Activated CD4-positive, alpha-beta T cell treated with anti-CD3 and anti-CD28 coated beads, Interleukin-2, amount 10 ng/mL, durations not matched to agents 7 days and 5 days (primary cell): ENCODE measurements around the gene HOXD1. TPM values are rescaled to one million over a fixed set of nuclear protein-coding genes. Genes with fewer than 3 reads are reported as not detected.

ENCODE experiments used
- CTCF ChIA-PET: fragments of 350-600 bp; sonication (Branson Sonifier 250); formaldehyde crosslinking; loops from one replicate; lab custom pipeline; 2021; ENCODE audit warnings: antibody characterized with exemption; lab: Charles Lee
- POLR2A ChIA-PET: fragments of 350-600 bp; sonication (Branson Sonifier 250); formaldehyde crosslinking; loops from one replicate; lab custom pipeline; 2021; ENCODE audit warnings: antibody characterized with exemption; lab: Charles Lee
- DNase-seq: peaks from one replicate; pipeline ENCODE4 v3.0.0-alpha.2; 2020
- H3K27ac Mint-ChIP-seq: one replicate; pipeline ENCODE4 v1.8.0; 2021; ENCODE audit warnings: mild to moderate bottlenecking, moderate library complexity, mixed read lengths
- H3K27me3 Mint-ChIP-seq: one replicate; pipeline ENCODE4 v1.8.0; 2021; ENCODE audit warnings: mixed read lengths
- H3K36me3 Mint-ChIP-seq: one replicate; pipeline ENCODE4 v1.8.0; 2021; ENCODE audit warnings: low read depth, mixed read lengths
- H3K4me1 Mint-ChIP-seq: one replicate; pipeline ENCODE4 v1.8.0; 2021; ENCODE audit warnings: mixed read lengths
- H3K4me3 Mint-ChIP-seq: one replicate; pipeline ENCODE4 v1.8.0; 2021; ENCODE audit warnings: mild to moderate bottlenecking, moderate library complexity, mixed read lengths
- H3K9me3 Mint-ChIP-seq: one replicate; pipeline ENCODE4 v1.8.0; 2021; ENCODE audit warnings: mixed read lengths
- total RNA-seq, 2 experiments: library from RNA; stranded (reverse); gene quantifications; one replicate each; pipeline ENCODE4 v1.2.3, GENCODE V29; 2021

The HOXD1 gene
- total RNA-seq, 2 experiments from 2014 or later = not detected

DNA sequence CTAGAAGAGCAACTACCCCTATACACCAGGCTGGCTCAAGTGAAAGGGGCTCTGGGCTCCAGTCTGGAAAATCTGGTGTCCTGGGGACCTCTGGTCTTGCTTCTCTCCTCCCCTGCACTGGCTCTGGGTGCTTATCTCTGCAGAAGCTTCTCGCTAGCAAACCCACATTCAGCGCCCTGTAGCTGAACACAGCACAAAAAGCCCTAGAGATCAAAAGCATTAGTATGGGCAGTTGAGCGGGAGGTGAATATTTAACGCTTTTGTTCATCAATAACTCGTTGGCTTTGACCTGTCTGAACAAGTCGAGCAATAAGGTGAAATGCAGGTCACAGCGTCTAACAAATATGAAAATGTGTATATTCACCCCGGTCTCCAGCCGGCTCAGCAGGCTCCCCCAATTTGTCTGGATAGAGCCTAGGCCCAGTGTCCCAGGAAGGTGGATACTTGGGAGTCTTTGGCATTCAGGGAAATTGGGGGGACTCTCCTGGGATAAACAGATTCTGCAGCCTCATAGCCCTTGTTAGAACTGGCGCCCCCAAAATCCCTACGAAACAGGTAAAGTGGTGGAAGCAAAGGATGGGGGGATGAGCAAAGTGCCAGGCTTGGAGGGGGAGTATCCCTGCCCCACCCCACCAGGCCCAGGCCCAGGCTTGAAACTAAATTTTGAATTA, 39.6 kb upstream of the HOXD1 start:
- Mint-ChIP-seq H3K36me3 (no peaks in the 10 kb centered on the region), H3K4me3 (no peak overlapping the region), H3K4me1 (no peaks in the 10 kb centered on the region), H3K9me3 (peaks cover 3% of the 10 kb centered on the region), H3K27ac (no peak overlapping the region), H3K27me3 (peaks cover 92% of the 10 kb centered on the region)
- no peak for DNase-seq
- ChIA-PET POLR2A (no interaction called here), CTCF (interaction anchor here (0.7 kb wide), 1 partner anchor 10 kb away, joined by 3 read pairs; no protein-coding TSS in a partner anchor)

GRCh38 chr2:176149481-176149938, 39.0 kb upstream of the HOXD1 start:
- Mint-ChIP-seq H3K9me3 (peaks cover 3% of the 10 kb centered on the region), H3K4me3 (no peak overlapping the region), H3K27me3 (peaks cover 93% of the 10 kb centered on the region), H3K36me3 (no peaks in the 10 kb centered on the region), H3K27ac (no peak overlapping the region), H3K4me1 (no peaks in the 10 kb centered on the region)
- POLR2A ChIA-PET = no interaction called here
- CTCF ChIA-PET = no interaction called here
- DNase-seq = no peak

- Mint-ChIP-seq H3K27ac (no peak overlapping the region), H3K4me1 (no peaks in the 10 kb centered on the region), H3K36me3 (no peaks in the 10 kb centered on the region), H3K4me3 (no peak overlapping the region), H3K27me3 (peaks cover 93% of the 10 kb centered on the region), H3K9me3 (peaks cover 3% of the 10 kb centered on the region)
- no peak for DNase-seq
- ChIA-PET CTCF (interaction anchor here (0.7 to 1.4 kb wide), 6 partner anchors 9 to 1266 kb away, joined by 3 to 8 read pairs (median 4); no protein-coding TSS in a partner anchor), POLR2A (no interaction called here)
Measured at GRCh38 chr2:176149939-176150583, 38.4 kb upstream of the HOXD1 start.

GRCh38 chr2:176150584-176151441, 37.7 kb upstream of the HOXD1 start:
- no peak overlapping the region for H3K4me3 Mint-ChIP-seq
- DNase-seq = no peak
- ChIA-PET CTCF (interaction anchor here (0.7 to 1.4 kb wide), 6 partner anchors 8 to 1266 kb away, joined by 3 to 8 read pairs (median 4); no protein-coding TSS in a partner anchor), POLR2A (no interaction called here)
- H3K27ac Mint-ChIP-seq = no peak overlapping the region
- no peaks in the 10 kb centered on the region for H3K36me3 Mint-ChIP-seq
- H3K27me3 Mint-ChIP-seq = peaks cover 93% of the 10 kb centered on the region
- peaks cover 3% of the 10 kb centered on the region for H3K9me3 Mint-ChIP-seq
- no peaks in the 10 kb centered on the region for H3K4me1 Mint-ChIP-seq

- Mint-ChIP-seq H3K4me1 (no peaks in the 10 kb centered on the region), H3K27ac (no peak within 1 kb of the TSS), H3K27me3 (peaks cover 94% of the 10 kb centered on the region), H3K4me3 (no peak within 1 kb of the TSS), H3K36me3 (no peaks in the 10 kb centered on the region), H3K9me3 (peaks cover 3% of the 10 kb centered on the region)
- ChIA-PET POLR2A (no interaction called here), CTCF (interaction anchor here (1.3 to 1.4 kb wide), 4 partner anchors 10 to 15 kb away, joined by 3 to 8 read pairs (median 4); no protein-coding TSS in a partner anchor)
- DNase-seq = no peak
Measured at GRCh38 chr2:176151442-176152287, 36.8 kb upstream of the HOXD1 start, which contains the start of gene HOXD4. TSS of gene HOXD4 (plus strand) at chr2:176151550. CDS start at chr2:176151634, 84 bp downstream.

DNA sequence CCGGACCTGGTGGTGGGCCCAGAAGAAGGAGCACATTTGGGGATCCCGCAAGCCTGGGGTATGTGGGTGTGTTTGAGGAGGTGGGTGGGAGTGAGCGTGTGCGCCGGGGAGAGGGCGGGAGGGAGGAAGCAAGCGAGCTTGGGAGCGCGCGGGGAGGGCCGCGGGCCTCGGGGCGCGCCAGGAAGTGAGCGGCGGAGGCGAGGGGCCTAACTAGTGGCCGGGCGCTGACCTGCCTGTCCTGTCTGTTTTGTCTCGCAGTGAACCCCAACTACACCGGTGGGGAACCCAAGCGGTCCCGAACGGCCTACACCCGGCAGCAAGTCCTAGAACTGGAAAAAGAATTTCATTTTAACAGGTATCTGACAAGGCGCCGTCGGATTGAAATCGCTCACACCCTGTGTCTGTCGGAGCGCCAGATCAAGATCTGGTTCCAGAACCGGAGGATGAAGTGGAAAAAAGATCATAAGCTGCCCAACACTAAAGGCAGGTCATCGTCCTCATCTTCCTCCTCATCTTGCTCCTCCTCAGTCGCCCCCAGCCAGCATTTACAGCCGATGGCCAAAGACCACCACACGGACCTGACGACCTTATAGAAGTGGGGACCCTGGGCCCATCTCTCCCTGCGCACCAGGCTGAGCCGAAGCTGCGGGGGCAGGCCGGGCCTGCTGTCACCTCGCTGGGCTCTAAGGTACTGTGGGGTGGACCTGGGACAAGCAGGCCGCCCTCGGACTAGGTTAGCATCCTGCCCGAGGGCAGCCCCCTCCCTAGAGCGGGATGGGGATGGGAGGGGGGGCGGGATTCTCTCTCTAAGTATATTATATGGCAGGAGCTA, 35.9 kb upstream of the HOXD1 start:
- CTCF ChIA-PET = interaction anchor here (1.3 kb wide), 1 partner anchor 15 kb away, joined by 3 read pairs; no protein-coding TSS in a partner anchor
- no peak overlapping the region for H3K4me3 Mint-ChIP-seq
- no peak for DNase-seq
- peaks cover 2% of the 10 kb centered on the region for H3K36me3 Mint-ChIP-seq
- POLR2A ChIA-PET = no interaction called here
- peaks cover 3% of the 10 kb centered on the region for H3K9me3 Mint-ChIP-seq
- peaks cover 90% of the 10 kb centered on the region for H3K27me3 Mint-ChIP-seq
- H3K4me1 Mint-ChIP-seq = peaks cover 3% of the 10 kb centered on the region
- no peak overlapping the region for H3K27ac Mint-ChIP-seq

GRCh38 chr2:176154576-176155252, 33.8 kb upstream of the HOXD1 start:
- Mint-ChIP-seq H3K4me3 (no peak overlapping the region), H3K27me3 (peaks cover 88% of the 10 kb centered on the region), H3K27ac (no peak overlapping the region), H3K9me3 (peaks cover 3% of the 10 kb centered on the region), H3K4me1 (peaks cover 6% of the 10 kb centered on the region), H3K36me3 (peaks cover 2% of the 10 kb centered on the region)
- no peak for DNase-seq
- ChIA-PET POLR2A (no interaction called here), CTCF (interaction anchor here (0.7 to 2.2 kb wide), 2 partner anchors 14 to 22 kb away, joined by 3 to 11 read pairs; no protein-coding TSS in a partner anchor)

DNA sequence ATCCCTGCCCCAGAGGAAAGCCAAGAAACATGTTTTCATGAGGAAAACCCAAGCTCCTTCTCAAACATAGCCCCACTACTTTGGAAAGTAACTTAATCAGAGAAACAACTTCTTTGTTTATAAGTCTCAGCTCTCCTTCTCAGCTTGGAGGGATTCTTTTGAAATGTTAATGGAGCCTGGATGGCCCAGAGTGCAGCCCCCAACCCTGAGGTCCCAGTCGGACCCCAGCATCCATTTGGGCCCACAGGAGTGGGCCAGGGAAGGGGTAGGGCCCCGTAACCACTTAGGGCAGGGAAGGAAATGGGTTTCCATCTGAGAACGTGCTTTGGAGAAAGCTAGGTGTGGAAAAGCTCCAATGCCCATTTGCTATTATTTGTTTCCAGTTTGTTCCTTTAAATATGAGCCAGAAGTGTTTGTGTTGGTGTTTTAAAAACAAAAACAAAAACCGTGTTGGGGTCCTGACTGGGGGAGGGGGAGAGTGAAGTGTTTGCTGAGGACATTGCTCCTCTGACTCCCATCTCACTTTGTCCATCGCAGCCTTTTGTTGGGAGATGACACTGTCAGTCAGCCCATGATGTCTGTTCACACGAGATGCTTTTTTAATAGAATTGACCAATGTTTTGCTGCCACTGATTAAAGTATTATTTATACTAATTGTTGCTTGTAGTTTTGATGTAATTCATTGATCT, 33.0 kb upstream of the HOXD1 start:
- Mint-ChIP-seq H3K9me3 (peaks cover under 1% of the 10 kb centered on the region), H3K36me3 (peaks cover 2% of the 10 kb centered on the region), H3K4me3 (no peak overlapping the region), H3K27ac (no peak overlapping the region), H3K4me1 (peaks cover 6% of the 10 kb centered on the region), H3K27me3 (peaks cover 86% of the 10 kb centered on the region)
- ChIA-PET POLR2A (no interaction called here), CTCF (interaction anchor here (0.9 to 2.2 kb wide), 4 partner anchors 15 to 38 kb away, joined by 3 to 11 read pairs (median 4); no protein-coding TSS in a partner anchor)
- no peak for DNase-seq

DNA sequence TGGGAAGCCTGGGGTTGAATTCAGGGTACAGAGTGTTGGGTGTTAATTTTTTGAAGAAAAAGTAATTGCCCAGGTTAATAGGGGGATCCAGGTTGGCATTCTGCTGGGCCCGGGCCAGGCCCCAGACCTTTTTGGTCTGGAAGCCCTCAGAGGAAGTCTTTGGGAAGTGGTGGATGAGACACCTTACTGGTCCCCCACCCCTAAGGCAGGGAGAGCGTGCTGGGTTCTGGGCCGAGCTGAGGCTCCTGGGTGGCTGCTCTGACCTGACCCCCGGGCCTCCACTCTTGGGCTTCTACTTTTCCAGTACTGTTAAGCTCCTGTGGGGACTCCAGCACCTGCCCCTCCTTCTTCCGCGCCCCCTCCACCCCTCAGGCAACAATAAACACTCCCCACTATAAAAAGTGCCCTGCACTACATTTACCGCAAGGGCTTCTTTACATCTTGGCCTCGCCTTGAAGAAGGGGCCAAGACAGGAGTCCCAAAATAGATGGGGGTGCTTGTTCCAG, 32.1 kb upstream of the HOXD1 start:
- CTCF ChIA-PET = interaction anchor here (0.9 to 2.2 kb wide), 4 partner anchors 16 to 39 kb away, joined by 3 to 11 read pairs (median 4); no protein-coding TSS in a partner anchor
- Mint-ChIP-seq H3K4me1 (peaks cover 6% of the 10 kb centered on the region), H3K9me3 (no peaks in the 10 kb centered on the region), H3K4me3 (no peak overlapping the region), H3K27ac (no peak overlapping the region), H3K27me3 (peaks cover 85% of the 10 kb centered on the region), H3K36me3 (peaks cover 5% of the 10 kb centered on the region)
- DNase-seq = no peak
- POLR2A ChIA-PET = no interaction called here

- peaks cover 5% of the 10 kb centered on the region for H3K36me3 Mint-ChIP-seq
- H3K27ac Mint-ChIP-seq = peak within 1 kb of the TSS; percentile 63
- CTCF ChIA-PET = interaction anchor here (1.3 kb wide), 1 partner anchor 30 kb away, joined by 4 read pairs; no protein-coding TSS in a partner anchor
- peaks cover 87% of the 10 kb centered on the region for H3K27me3 Mint-ChIP-seq
- POLR2A ChIA-PET = no interaction called here
- peaks cover 6% of the 10 kb centered on the region for H3K4me1 Mint-ChIP-seq
- no peak for DNase-seq
- peak within 1 kb of the TSS; percentile 43 for H3K4me3 Mint-ChIP-seq
- H3K9me3 Mint-ChIP-seq = no peaks in the 10 kb centered on the region
Measured at GRCh38 chr2:176156807-176157498, 31.5 kb upstream of the HOXD1 start, which contains the start of gene HOXD3. TSS of gene HOXD3 (plus strand) at chr2:176157307. CDS start at chr2:176169115, 11,808 bp downstream.
